COR-L47 (cell line): Measurements from ENCODE around the gene PCYOX1L.
A peak's percentile ranks its signal among the peaks of the same experiment; 100 is the strongest.

ENCODE experiments used
- DNase-seq: peaks from one replicate; lab custom pipeline; 2025; lab: John Stamatoyannopoulos, UW

The PCYOX1L gene

GRCh38 chr5:149357370-149358293 lies at the start of gene PCYOX1L:
PCYOX1L (plus strand) TSS chr5:149358046; CDS start chr5:149358069, 23 bp downstream.
- DNase-seq = peak; percentile 95

DNA sequence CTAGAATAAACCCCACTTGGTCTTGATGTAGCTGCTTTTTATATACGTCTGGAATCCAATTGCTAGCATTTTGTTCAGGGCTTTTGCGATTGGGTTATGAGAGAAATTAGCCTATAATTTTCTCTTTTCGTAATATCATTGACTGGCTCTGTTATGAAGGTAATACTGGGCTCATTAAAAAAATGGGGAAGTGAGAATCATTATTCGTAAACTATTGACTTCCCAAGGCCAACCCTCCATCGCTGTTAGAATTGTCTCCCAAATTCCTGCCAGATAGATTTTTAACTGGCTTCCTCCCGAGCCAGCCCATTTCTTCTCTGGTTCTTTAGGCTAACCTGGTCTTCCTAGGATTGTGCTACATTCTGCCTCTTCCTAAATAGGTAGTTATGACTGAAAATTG lies 48.5 kb upstream of the PCYOX1L start:
- no peak for DNase-seq

DNA sequence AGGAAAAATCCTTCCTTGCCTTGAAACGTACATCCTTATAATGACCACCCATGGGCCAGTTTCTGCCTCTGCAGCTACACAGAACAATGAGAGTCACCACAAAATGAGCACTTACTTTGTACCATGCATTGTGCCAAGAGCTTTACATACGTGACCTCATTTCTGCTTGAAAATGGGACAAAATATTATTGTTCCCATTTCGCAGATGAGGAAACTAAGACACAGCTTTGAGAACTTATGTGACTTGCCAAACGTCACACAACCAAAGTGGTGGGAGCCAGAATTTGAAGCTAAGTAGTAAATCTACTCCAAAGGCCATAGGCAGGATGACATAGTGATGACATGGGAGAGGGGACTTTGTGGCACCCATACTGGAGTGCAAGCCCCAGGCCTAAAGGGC lies 47.4 kb upstream of the PCYOX1L start:
- no peak for DNase-seq

DNA sequence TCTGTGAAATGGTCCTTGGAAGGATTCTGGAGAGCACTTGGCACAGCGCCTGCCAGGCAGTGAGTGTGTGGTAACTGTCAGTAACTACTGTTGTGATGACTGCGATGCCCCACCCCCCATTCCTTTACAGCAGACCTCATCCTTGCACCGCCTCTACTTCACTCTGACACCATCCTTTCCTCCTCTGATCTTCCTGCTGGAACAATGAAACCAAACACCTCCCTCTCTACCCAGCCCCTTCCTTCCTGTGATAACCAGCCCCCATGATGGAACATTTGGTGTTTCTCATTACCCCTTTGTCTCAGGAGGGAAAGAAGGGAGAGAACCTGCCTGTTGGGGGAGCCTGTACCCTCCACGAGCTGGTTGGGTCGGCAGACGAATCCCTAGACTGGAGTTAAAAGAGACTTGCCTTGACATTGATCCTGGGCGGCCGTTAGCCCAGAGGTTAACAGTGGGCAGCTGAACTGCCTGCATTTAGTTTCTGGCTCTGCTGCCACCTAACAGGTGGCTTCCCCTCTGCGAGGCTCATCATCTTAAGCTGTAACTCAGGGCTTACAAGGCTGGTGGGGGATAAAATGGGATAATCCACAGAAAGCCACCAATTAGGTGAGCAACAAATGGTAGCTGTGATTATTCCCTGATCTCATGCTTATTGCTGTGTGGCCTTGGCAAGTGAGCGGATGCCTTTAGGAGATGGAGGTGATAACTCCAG lies 46.7 kb upstream of the PCYOX1L start:
- no peak for DNase-seq

DNA sequence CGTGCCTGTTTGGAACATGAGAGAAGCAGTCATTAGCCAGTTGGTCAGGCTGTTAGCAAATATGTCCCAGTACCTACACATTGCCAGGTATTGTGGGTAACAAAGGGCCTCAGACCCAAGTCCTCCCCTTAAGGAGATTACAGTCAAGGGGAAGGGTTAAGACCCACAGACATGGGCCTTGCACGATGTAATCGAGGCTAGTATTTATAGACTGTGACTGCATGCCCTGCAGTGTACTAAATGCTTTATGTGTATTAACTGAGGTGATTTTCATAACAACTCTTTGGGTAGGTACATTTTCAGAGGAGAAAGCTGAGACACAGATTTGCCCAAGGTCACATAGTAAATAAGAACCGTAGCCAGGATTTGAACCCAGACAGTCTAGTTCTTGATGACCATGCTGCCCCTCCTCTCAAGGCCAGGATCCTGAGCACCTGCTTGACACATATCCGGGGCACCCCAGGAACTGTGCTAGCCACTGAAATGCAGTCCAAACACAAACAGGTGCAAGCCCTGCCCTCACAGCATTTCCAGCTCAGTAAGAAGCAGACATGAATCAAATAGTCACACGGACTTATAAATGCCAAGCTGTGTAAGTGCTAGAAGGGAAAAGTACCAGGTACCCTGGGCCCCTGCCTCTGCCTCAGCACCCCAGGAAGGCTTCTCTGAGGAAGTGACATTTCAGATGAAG lies 44.5 kb upstream of the PCYOX1L start:
- DNase-seq = no peak

GRCh38 chr5:149314571-149315111 lies 43.2 kb upstream of the PCYOX1L start:
- DNase-seq = no peak

GRCh38 chr5:149315753-149316152 lies 42.1 kb upstream of the PCYOX1L start:
- no peak for DNase-seq

DNA sequence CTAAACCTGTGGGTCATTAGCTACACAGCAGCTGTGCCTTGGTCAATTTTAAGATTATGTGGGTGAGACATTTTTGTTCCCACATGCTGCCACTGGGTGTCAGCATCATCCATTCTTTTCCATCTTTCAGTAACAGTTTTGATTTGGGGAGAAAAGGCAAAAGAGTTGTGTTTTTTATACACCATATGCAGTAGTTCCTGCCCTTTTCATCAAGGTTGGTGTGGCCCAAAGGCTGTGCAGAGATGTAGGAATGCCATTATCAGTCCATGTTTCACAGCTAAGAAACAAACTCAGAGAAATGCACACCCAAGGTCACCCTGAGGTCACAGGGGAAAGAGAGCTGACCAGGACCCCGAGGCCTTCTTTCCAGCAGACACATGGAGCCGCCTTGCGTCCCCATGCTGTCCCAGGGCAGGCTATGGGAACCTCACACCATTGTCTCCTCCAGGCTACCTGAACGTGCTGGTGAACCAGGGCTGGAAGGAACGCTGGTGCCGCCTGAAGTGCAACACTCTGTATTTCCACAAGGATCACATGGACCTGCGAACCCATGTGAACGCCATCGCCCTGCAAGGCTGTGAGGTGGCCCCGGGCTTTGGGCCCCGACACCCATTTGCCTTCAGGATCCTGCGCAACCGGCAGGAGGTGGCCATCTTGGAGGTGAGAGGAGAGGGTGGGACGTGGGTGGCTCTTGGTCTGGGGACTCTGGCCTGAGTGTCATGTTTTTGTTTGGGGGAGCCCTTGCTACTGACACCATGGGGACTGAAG lies 40.4 kb upstream of the PCYOX1L start:
- DNase-seq = peak; percentile 23

GRCh38 chr5:149319174-149319573 lies 38.7 kb upstream of the PCYOX1L start:
- DNase-seq = no peak

- peak; percentile 85 for DNase-seq
Observed at GRCh38 chr5:149320791-149321330, 37.0 kb upstream of the PCYOX1L start.

- DNase-seq = no peak
Observed at GRCh38 chr5:149322518-149322917, 35.3 kb upstream of the PCYOX1L start.

DNA sequence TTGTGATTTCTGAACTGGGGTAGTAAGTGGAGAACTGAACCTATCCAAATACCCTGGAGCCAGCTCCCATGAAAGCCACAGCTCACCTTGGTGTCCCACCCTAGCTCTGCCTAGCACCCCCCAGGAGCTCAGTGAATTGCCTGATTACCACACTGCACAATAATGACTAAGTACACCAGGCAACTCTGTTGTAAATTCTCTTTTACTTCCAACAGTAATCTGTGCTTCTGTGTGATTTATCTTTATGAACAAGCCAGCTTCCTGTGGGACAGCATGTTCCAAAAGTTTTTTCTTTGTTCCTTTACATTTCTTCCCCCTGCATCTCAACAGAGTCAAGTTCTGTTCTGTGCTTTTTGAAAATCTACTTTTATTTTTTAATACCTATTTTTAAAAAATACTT lies 34.6 kb upstream of the PCYOX1L start:
- no peak for DNase-seq

GRCh38 chr5:149323621-149324205 lies 34.1 kb upstream of the PCYOX1L start:
- DNase-seq = no peak

GRCh38 chr5:149324641-149325040 lies 33.2 kb upstream of the PCYOX1L start:
- DNase-seq = no peak

GRCh38 chr5:149325166-149325735 lies 32.6 kb upstream of the PCYOX1L start:
- DNase-seq = no peak

GRCh38 chr5:149325894-149326293 lies 32.0 kb upstream of the PCYOX1L start:
- no peak for DNase-seq

DNA sequence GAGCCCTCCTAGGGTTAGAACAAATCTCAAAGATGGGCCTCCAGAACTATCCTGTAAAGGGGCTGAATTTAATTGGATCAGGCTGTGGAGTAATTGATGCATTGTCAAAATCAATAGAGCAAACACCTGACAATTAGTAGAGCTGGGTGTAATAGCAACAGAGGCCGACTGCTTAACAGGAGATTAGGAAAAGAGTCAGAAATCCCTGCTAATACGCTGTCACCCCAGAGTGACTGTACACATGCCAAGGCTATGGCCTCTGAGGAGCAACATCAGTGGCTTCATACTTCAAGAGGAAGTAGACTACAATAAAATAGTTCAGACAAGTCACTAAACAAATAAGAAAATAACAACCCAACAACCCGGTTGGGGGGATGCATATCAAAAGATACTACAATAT lies 31.2 kb upstream of the PCYOX1L start:
- DNase-seq = no peak

DNA sequence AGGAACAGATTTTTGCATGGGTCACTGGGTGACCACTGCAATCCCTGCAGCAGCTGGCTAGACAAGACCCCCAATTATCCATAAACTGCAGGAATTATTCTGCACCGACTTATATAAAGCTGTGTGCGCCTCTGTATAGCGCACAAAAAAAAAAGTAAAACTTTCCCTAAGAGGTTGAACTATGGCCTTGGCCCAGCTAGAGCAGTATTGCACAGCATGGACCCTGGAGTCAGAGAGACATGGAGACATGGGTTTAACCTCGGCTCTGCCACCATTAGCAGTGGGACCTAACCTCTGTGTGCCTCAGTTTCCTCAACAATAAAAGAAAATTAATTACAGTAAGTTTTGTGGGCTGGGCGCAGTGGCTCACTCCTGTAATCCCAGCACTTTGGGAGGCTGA lies 29.7 kb upstream of the PCYOX1L start:
- no peak for DNase-seq

- DNase-seq = no peak
Observed at GRCh38 chr5:149333711-149334443, 24.0 kb upstream of the PCYOX1L start.

GRCh38 chr5:149337736-149338135 lies 20.1 kb upstream of the PCYOX1L start:
- DNase-seq = no peak
